Measurements from ENCODE around the gene CAPN2. TPM values are rescaled to one million over a fixed set of nuclear protein-coding genes. Genes with fewer than 3 reads are reported as not detected.

CAPN2 gene
- total RNA-seq = 72.6 TPM
- long read RNA-seq, full-length matches to known transcripts = 3 of 16 reads
- long read RNA-seq, partial matches to known transcripts = 9 of 16 reads
- long read RNA-seq, other reads (novel, unspliced or antisense) = 4 of 16 reads

- intact Hi-C loops (cut with DNase I) = loop anchor here (5.0 kb wide), 1 partner anchor 35 kb away; no protein-coding TSS in a partner anchor
- DNase-seq = peak; percentile 91
- peak; percentile 96 for ATAC-seq (ENCODE audit: poor library complexity)
These were observed at the start of gene CAPN2 for GRCh38 chr1:223712194-223712849. CAPN2 (plus strand) TSS chr1:223712539; CDS start chr1:223712641, 102 bp downstream.

- ATAC-seq (ENCODE audit: poor library complexity) (no peak), DNase-seq (no peak)
- intact Hi-C loops (cut with DNase I) = no loop called here
These were observed 49.4 kb upstream of the CAPN2 start for GRCh38 chr1:223662943-223663342.

GRCh38 chr1:223664106-223664505 is 48.2 kb upstream of the CAPN2 start:
- ATAC-seq (ENCODE audit: poor library complexity) (no peak), DNase-seq (no peak)
- intact Hi-C loops (cut with DNase I) = no loop called here

- DNase-seq (no peak), ATAC-seq (ENCODE audit: poor library complexity) (no peak)
- intact Hi-C loops (cut with DNase I) = no loop called here
These were observed 46.6 kb upstream of the CAPN2 start, which contains the start of gene CAPN8 for GRCh38 chr1:223665592-223666312. CAPN8 (minus strand) TSS chr1:223665701; CDS start chr1:223665646, 55 bp downstream.

- intact Hi-C loops (cut with DNase I) = no loop called here
- DNase-seq = no peak
These were observed 44.7 kb upstream of the CAPN2 start for GRCh38 chr1:223667484-223668182.

GRCh38 chr1:223669003-223669795 is 43.1 kb upstream of the CAPN2 start:
- ATAC-seq (ENCODE audit: poor library complexity) (no peak), DNase-seq (no peak)
- intact Hi-C loops (cut with DNase I) = no loop called here

More at GRCh38 chr1:223667484-223668182, 44.7 kb upstream of the CAPN2 start:
- ATAC-seq (ENCODE audit: poor library complexity) = no peak

GRCh38 chr1:223670458-223671159 is 41.7 kb upstream of the CAPN2 start:
- ATAC-seq (ENCODE audit: poor library complexity) = no peak
- no peak for DNase-seq
- intact Hi-C loops (cut with DNase I) = no loop called here

GRCh38 chr1:223674119-223674890 is 38.0 kb upstream of the CAPN2 start:
- DNase-seq (no peak), ATAC-seq (ENCODE audit: poor library complexity) (no peak)
- intact Hi-C loops (cut with DNase I) = no loop called here

GRCh38 chr1:223678841-223679240 is 33.5 kb upstream of the CAPN2 start:
- no peak for DNase-seq
- no peak for ATAC-seq (ENCODE audit: poor library complexity)
- intact Hi-C loops (cut with DNase I) = no loop called here

GRCh38 chr1:223680188-223680587 is 32.2 kb upstream of the CAPN2 start:
- DNase-seq (no peak), ATAC-seq (ENCODE audit: poor library complexity) (no peak)
- intact Hi-C loops (cut with DNase I) = loop anchor here (5.0 kb wide), 1 partner anchor 543 kb away; no protein-coding TSS in a partner anchor

GRCh38 chr1:223682502-223682901 is 29.8 kb upstream of the CAPN2 start:
- DNase-seq = no peak
- intact Hi-C loops (cut with DNase I) = loop anchor here (5.0 kb wide), 1 partner anchor 545 kb away; no protein-coding TSS in a partner anchor
- ATAC-seq (ENCODE audit: poor library complexity) = no peak

GRCh38 chr1:223683586-223684487 is 28.5 kb upstream of the CAPN2 start:
- ATAC-seq (ENCODE audit: poor library complexity) (peak; percentile 59), DNase-seq (peak; percentile 49)
- intact Hi-C loops (cut with DNase I) = loop anchor here (5.0 kb wide), 1 partner anchor 547 kb away; no protein-coding TSS in a partner anchor

- DNase-seq (no peak), ATAC-seq (ENCODE audit: poor library complexity) (no peak)
- intact Hi-C loops (cut with DNase I) = loop anchor here (5.0 kb wide), 1 partner anchor 547 kb away; no protein-coding TSS in a partner anchor
These were observed 27.9 kb upstream of the CAPN2 start for GRCh38 chr1:223684488-223684792.

GRCh38 chr1:223691121-223691520 is 21.2 kb upstream of the CAPN2 start:
- ATAC-seq (ENCODE audit: poor library complexity) = no peak
- intact Hi-C loops (cut with DNase I) = no loop called here
- DNase-seq = no peak

- intact Hi-C loops (cut with DNase I) = no loop called here
- ATAC-seq (ENCODE audit: poor library complexity) = no peak
- DNase-seq = no peak
These were observed 17.3 kb upstream of the CAPN2 start for GRCh38 chr1:223695014-223695548.

- DNase-seq (no peak), ATAC-seq (ENCODE audit: poor library complexity) (no peak)
- intact Hi-C loops (cut with DNase I) = no loop called here
These were observed 16.4 kb upstream of the CAPN2 start for GRCh38 chr1:223695941-223696340.
